Measurements from ENCODE around the gene NRGN.

NRGN gene

DNA sequence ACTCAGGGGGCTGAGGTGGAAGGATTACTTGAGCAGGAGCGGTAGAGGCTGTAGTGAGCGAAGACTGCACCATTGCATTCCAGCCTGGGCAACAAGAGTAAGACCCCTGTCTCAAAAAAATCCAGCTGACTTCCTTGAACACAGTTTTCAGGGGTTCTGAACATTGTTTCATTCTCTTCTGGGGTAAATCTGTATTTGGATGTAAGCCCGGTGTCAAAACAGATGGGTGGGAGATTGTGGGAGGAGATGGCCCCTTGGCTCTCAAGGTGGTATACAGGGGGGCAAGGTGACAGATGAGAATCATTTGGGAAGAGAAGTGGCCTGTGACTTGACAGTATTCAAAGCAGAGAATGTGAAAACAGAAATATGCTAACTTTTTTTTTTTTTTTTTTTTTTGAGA lies 17.6 kb downstream of the NRGN start:
- Histone ChIP-seq H3K9ac (ENCODE audit: low read depth, low read length) (no peak overlapping the region), H3K36me3 (ENCODE audit: insufficient read depth, low read length) (no peaks in the 10 kb centered on the region), H3K9me3 (ENCODE audit: control insufficient read depth, insufficient read depth, low read length) (no peaks in the 10 kb centered on the region), H3K4me1 (ENCODE audit: insufficient read depth, low read length) (peaks cover 28% of the 10 kb centered on the region)

DNA sequence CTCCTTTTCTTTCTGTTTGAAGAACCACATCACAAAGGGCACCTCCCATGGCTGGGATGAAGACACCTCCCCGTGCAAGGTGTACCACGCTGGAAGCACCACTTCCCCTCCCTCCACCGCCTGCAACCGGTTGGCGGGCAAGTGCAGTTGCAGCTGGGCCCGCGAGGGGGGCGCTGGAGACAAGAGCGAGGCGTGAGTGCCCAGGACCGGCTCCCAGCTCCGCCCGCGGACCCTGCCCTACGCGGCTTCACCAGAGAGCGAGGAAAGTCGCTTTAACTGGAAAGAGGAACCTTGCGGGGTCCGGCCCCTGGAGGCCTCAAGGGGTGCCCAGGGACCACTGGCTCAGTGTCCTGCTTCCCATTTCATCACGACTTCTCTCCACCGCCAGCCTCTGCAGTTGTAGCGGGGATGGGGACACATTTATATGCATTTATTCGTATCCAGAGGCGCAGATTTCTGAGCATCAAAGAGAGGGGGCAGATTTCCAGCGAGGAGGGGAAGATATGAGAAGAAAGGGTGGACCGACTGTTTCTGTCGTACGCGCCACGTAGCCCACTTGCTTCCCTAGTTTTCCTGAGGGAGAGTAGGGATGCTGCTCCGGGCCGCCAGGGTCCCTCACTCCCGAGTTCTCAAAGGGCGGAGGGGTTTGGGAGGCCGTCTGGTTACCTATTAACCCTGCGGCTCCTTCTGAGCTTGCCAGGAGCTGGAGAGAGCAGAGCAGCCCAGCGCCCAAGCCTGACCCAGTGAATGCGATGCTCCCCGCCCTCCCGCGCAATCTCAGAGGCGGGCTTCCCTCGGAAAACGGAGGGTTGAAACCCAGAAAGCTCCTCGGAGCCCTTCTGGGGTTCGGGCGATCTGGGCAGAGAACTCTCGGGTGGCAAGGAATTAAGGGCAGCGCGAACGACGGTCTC lies 18.9 kb downstream of the NRGN start:
- peak overlapping the region; percentile 46; the same call in 1 of the 2 replicates for H3K9ac ChIP-seq (ENCODE audit: low read depth, low read length)

DNA sequence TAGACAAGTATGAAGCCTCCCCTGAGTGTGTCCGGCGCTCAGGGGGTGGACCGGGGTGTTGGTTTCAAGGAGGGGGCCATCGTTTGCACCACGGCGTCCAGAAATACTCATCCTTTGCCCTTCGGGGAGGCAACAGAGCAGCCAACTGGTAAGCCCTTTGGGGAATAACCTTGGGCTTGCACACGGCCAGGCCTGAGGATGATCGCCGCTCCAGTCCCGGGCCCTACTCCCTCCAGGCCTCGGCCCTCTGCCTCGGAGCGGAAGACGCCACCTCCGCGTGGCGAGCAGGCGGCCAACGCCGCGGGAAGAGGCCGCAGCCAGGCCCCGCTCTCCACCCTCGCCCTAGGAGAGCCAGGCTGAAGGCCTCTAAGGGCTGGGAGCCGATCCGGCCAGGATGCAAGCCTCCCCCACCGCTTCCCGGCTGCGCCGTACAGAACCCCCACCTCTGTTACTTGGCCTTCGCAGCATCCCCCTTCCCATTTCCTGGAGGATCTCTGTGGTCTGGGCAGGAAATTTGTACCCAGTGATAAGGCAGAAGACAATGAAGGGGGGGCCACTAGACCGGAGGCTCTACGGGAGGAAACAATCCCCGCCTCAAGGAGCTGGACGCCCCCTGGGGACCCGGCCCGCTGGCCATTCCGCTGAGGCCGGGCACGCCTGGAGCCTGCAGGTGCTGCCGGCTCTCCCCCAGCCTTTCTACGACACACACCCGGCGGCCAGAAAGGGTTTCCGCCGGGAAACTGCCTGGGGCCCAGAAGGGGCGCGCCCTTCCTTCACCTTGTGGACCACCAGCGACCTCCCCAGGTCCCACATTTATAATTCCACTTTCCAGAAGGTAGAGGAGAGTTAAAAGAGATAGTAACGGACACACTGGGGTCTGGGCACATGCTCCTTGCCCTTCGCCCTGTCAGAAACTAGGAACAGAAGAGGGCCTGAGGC lies 19.8 kb downstream of the NRGN start:
- Histone ChIP-seq H3K9me3 (ENCODE audit: control insufficient read depth, insufficient read depth, low read length) (no peaks in the 10 kb centered on the region), H3K4me1 (ENCODE audit: insufficient read depth, low read length) (peaks cover 16% of the 10 kb centered on the region), H3K36me3 (ENCODE audit: insufficient read depth, low read length) (no peaks in the 10 kb centered on the region), H3K9ac (ENCODE audit: low read depth, low read length) (peak overlapping the region; percentile 46)

More for the DNA sequence above, 18.9 kb downstream of the NRGN start:
- Histone ChIP-seq H3K9me3 (ENCODE audit: control insufficient read depth, insufficient read depth, low read length) (no peaks in the 10 kb centered on the region), H3K4me1 (ENCODE audit: insufficient read depth, low read length) (peaks cover 20% of the 10 kb centered on the region), H3K36me3 (ENCODE audit: insufficient read depth, low read length) (no peaks in the 10 kb centered on the region)

DNA sequence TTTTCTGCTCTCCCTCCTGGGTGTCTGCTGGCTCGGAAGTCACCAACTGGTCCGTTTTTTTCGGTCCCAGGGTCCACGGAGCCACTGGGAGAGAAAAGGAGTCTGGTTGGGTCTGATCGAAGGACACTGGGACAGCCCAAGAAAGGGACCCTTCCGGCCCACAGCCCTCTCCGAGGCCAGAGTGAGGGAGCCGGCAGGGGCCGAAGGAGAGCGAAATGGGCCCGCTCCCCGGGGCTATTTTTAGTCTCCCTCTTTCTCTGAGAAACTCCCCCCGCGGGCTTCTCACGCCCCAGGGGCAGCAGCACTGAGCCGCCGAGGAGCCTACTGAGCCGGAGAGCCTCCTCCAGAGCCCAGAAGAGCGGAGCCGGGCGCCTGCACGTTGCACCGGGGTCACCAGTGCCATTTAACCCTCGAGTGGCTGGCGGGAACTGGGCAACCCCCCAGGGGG lies 20.5 kb downstream of the NRGN start:
- Histone ChIP-seq H3K4me1 (ENCODE audit: insufficient read depth, low read length) (peaks cover 16% of the 10 kb centered on the region), H3K36me3 (ENCODE audit: insufficient read depth, low read length) (no peaks in the 10 kb centered on the region), H3K9me3 (ENCODE audit: control insufficient read depth, insufficient read depth, low read length) (no peaks in the 10 kb centered on the region), H3K9ac (ENCODE audit: low read depth, low read length) (peak overlapping the region; percentile 46)

DNA sequence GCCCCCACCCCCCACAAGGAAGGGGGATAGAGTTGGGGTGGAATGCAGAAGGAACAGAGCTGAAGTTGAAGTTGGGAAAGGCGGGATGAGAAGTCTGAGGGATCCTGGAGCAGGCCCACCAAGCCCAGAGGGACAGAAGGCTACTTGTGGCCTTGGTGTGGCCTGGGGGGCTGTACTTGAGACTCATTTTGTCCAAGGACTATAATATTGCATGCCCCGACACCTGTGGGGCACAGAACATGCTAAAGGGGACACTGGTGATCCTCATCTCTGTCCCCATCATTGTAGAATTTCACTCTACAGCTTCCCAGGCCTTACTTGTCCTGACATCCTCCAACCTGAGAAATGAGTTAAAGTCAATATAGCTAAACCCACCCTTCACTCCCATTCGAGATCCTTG lies 21.1 kb downstream of the NRGN start:
- H3K4me1 ChIP-seq (ENCODE audit: insufficient read depth, low read length), result peaks cover 16% of the 10 kb centered on the region
- peaks cover 4% of the 10 kb centered on the region; the same call in 1 of the 2 replicates for H3K36me3 ChIP-seq (ENCODE audit: insufficient read depth, low read length)
- no peaks in the 10 kb centered on the region for H3K9me3 ChIP-seq (ENCODE audit: control insufficient read depth, insufficient read depth, low read length)
- H3K9ac ChIP-seq (ENCODE audit: low read depth, low read length), result 0 out of 2 replicates have a peak overlapping the region, but pooled peaks have one; percentile 46

DNA sequence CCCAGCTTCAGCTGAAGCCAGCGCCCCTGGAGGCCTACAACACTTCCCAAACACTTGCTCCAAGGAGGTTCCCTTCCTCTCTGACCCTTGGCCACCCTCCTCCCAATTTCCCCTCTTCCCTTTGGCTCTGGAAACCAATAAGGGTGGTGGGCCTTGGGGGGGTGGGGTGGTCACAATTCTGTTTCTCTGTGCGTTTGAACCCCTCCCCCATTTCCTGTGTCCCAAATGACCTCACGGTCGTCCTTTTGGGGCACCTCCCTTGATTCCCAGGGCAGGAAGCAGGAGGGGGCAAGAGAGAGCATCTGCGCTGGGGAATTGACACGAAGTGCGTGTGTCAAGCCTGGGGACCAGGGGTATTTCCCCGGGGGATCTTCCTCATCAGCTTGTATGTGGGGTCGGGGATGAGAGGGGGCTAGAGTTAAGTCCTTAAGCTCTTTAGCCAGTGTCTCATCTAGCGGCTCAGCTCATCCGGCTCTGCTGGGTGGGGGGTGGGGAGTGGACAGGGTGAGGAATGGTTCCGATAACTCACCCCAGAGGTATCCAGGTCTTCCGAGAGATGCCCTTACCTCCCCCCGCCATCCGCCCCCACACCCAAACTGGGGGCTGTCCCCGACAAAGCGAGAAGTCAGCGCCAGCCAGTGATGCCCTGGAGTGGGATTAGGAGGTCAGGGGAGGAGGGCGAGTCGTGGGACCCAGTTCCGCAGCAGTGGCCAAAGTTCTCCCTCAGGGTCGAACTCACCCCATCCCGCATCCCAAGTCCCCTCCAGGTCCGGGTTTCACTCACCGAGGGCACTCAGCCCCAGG lies 21.8 kb downstream of the NRGN start:
- Histone ChIP-seq H3K9ac (ENCODE audit: low read depth, low read length) (peak overlapping the region; percentile 45; the same call in 1 of the 2 replicates), H3K4me1 (ENCODE audit: insufficient read depth, low read length) (peaks cover 16% of the 10 kb centered on the region), H3K36me3 (ENCODE audit: insufficient read depth, low read length) (peaks cover 4% of the 10 kb centered on the region; the same call in 1 of the 2 replicates), H3K9me3 (ENCODE audit: control insufficient read depth, insufficient read depth, low read length) (no peaks in the 10 kb centered on the region)

DNA sequence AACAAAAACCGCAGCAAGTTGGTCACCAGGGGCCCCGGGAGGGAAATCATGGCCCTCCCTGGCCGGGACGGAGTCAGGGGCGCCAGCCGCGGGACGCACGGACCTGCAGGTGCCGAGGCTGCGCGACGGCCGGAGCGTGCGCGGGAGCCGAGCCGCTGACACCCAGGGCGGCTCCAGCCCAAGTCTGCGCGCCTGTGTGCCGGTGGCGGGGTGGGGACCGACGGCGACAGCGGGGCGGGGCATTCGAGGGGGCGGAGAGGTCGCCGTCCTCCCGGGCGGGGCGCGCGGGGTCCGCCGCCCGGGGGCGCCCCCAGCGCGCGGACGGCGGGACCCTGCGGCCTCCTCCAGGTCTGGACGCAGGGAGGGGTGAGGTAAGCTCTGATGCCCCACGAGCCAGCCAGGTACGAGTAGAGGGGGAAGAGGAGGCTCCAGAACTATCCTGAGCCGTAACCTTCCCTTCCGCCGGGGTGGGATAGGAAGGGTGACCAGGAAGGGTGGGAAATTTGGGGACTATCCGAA lies 22.4 kb downstream of the NRGN start, which contains the start of gene ESAM:
ESAM (minus strand) TSS at position 186 of the 519 bp plus-strand sequence; CDS start at position 50, 136 bp downstream.
- H3K9me3 ChIP-seq (ENCODE audit: control insufficient read depth, insufficient read depth, low read length), result no peaks in the 10 kb centered on the region
- H3K4me1 ChIP-seq (ENCODE audit: insufficient read depth, low read length), result peaks cover 10% of the 10 kb centered on the region
- H3K36me3 ChIP-seq (ENCODE audit: insufficient read depth, low read length), result peaks cover 4% of the 10 kb centered on the region; the same call in 1 of the 2 replicates
- H3K9ac ChIP-seq (ENCODE audit: low read depth, low read length), result peak within 1 kb of the TSS; percentile 45; the same call in 1 of the 2 replicates

DNA sequence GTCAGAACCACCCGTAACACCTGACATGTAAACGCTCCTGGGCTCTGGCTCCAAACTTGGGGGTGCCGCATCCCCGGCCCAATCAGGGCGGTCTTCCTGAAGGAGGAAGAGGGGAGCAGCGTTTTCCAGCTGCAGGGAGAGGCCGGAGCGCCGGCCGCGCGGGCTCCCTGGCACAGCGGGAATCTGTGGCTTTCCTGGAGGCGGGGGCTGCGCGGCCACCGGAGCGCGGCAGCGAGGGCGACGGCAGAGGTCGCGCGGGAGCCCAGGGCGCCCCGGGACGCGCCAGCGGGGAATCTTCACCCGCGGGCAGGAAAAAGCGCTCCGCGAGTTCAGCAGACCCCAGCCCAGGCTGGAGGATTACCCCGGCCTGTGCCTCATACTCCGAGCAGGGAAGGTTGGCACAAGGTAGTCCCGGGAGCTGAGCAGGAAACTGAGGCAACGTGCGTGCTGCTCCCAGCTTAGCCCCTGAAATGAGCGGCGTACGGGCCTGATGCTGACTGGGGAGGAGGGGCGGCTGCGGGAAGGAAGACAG lies 22.9 kb downstream of the NRGN start:
- Histone ChIP-seq H3K9ac (ENCODE audit: low read depth, low read length) (peak overlapping the region; percentile 45; the same call in 1 of the 2 replicates), H3K36me3 (ENCODE audit: insufficient read depth, low read length) (peaks cover 4% of the 10 kb centered on the region; the same call in 1 of the 2 replicates)

DNA sequence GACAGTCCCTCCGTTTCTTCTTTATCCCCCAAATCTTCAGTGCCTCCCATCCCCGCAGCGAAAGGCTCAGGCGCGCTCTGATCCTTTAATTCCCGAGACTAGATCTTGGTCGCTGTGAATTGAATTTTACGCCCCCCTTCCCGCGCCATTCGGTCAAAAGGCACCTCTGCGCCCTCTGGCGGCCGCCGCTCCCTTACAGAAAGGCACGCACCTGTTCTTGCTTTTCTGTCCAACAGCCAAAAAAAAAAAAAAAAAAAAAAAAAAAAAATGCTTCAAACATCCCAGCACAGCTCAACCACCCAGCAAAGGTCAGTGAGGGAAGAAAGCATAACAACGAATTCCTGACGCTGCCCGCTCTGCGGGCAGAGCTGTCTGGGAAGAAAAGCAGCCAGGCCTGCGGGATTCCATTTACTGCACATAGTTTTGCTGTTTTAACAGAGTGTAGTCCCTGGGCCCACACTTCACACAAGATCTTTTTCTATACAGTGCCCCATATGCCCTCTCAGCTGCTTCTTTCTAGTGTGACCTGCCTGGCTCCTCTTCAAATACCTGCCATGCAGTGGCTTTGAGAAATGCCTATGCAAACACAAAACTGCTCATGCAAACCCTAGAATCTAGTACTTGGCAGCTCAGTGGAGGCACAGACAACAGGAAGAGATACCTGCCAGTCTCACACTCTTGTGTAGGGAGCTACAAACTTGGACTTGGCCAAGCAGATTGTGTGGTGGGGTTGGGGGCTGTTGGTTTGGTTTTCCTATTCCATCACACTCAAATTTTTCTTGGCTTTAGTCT lies 23.6 kb downstream of the NRGN start:
- Histone ChIP-seq H3K36me3 (ENCODE audit: insufficient read depth, low read length) (peaks cover 4% of the 10 kb centered on the region; the same call in 1 of the 2 replicates), H3K4me1 (ENCODE audit: insufficient read depth, low read length) (peaks cover 7% of the 10 kb centered on the region; the same call in 1 of the 2 replicates), H3K9me3 (ENCODE audit: control insufficient read depth, insufficient read depth, low read length) (no peaks in the 10 kb centered on the region), H3K9ac (ENCODE audit: low read depth, low read length) (peak overlapping the region; percentile 45; the same call in 1 of the 2 replicates)

More for the DNA sequence above, 22.9 kb downstream of the NRGN start:
- Histone ChIP-seq H3K9me3 (ENCODE audit: control insufficient read depth, insufficient read depth, low read length) (no peaks in the 10 kb centered on the region), H3K4me1 (ENCODE audit: insufficient read depth, low read length) (peaks cover 7% of the 10 kb centered on the region; the same call in 1 of the 2 replicates)

DNA sequence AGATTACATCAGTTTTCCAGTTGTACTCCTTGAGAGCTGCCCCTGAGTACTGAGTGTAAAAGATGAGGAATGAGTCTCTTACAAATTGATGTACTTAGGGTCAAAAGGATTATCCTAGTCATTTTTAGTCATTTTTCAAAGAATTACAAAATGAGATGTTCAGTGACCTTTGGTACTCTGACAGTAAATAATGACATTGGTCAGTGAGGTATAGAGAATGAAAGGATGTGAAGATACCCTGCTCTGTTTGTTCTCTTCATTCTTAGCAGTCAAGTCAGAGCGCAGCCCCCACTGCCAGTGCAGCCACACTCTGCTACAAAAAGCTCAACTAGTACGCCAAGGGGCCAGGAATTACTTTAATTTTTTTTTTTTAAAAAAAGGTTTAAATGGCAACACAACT lies 26.4 kb downstream of the NRGN start:
- peaks cover 4% of the 10 kb centered on the region; the same call in 1 of the 2 replicates for H3K36me3 ChIP-seq (ENCODE audit: insufficient read depth, low read length)
- H3K4me1 ChIP-seq (ENCODE audit: insufficient read depth, low read length), result peaks cover 11% of the 10 kb centered on the region
- H3K9ac ChIP-seq (ENCODE audit: low read depth, low read length), result no peak overlapping the region
- H3K9me3 ChIP-seq (ENCODE audit: control insufficient read depth, insufficient read depth, low read length), result no peaks in the 10 kb centered on the region

DNA sequence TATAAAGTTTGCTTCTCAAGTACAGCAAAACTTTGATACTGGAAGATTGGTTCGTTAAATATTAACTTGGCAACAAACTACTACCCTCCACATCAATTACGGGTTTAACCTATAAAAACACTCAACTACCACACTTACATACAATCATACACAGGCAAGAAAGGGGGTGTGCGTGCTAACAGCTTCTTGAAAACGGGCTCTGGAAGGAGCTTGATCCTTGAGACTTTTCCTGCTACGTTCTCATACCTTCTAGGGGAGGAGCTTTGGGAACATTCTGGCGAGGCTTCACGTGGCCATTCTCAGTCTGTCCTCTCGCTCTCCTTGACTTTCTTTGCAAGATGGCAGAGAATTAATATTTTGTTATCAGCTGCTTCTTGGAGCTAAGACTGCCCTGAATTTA lies 29.2 kb downstream of the NRGN start:
- Histone ChIP-seq H3K9me3 (ENCODE audit: control insufficient read depth, insufficient read depth, low read length) (no peaks in the 10 kb centered on the region), H3K4me1 (ENCODE audit: insufficient read depth, low read length) (peaks cover 11% of the 10 kb centered on the region), H3K36me3 (ENCODE audit: insufficient read depth, low read length) (peaks cover 4% of the 10 kb centered on the region; the same call in 1 of the 2 replicates), H3K9ac (ENCODE audit: low read depth, low read length) (no peak overlapping the region)

All from ES-I3 (cell line).